Mesothelial cell of epicardium (in vitro differentiated cells): ENCODE data around the gene SYT13. TPM values are rescaled to one million over a fixed set of nuclear protein-coding genes. Genes with fewer than 3 reads are reported as not detected.

Source experiments
- DNase-seq, 2 experiments: peaks; one replicate each; pipeline ENCODE4 v3.0.0; 2021; ENCODE audit warnings: low spot score in 2 of 2; ENCODE audit not compliant: unreplicated experiment in 2 of 2
- H3K27ac Mint-ChIP-seq: 2 replicates; pipeline ENCODE4 v1.8.0; 2021; ENCODE audit warnings: mixed read lengths
- H3K27me3 Mint-ChIP-seq: 2 replicates; pipeline ENCODE4 v1.8.0; 2021; ENCODE audit warnings: low read depth, mixed read lengths
- H3K36me3 Mint-ChIP-seq: 2 replicates; pipeline ENCODE4 v1.8.0; 2021; ENCODE audit warnings: mixed read lengths
- H3K4me1 Mint-ChIP-seq: 2 replicates; pipeline ENCODE4 v1.8.0; 2021; ENCODE audit warnings: mixed read lengths
- H3K4me3 Mint-ChIP-seq: 2 replicates; pipeline ENCODE4 v1.8.0; 2021; ENCODE audit warnings: mild to moderate bottlenecking, moderate library complexity, mixed read lengths
- H3K9me3 Mint-ChIP-seq: 2 replicates; pipeline ENCODE4 v1.8.0; 2021; ENCODE audit warnings: mixed read lengths
- total RNA-seq: library from RNA; stranded (reverse); gene quantifications from 3 replicates; pipeline ENCODE4 v1.2.1, GENCODE V29; 2021
- TF ChIP-seq, protein P1 (sequence below): fragments of 200-600 bp; sonication (generic); IDR thresholded peaks from one replicate; pipeline ENCODE4 v1.5.0; 2021; ENCODE audit warnings: antibody characterized with exemption; ENCODE audit not compliant: unreplicated experiment

The SYT13 gene
- total RNA-seq, 1 donor from 2014 or later, result 6.8 TPM

DNA sequence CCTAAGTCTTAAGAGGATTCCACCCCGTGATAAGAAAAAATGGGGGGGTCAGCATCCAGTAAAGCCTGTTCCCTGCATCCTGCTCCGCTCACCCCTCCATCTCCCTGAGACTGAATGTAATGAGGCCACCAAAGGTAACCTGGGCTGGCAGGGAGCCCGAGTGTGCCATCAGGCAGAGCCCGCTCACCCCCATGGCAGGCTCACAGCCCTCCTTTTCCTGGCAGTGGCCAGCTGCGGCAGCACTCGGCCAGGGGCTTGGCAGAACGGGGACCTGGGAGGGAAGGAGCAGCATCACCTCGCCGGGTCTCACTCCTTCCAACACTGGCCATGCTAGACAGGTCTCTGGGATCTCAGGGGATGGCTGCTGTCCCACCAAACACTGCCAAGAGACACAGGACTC is 75.3 kb downstream of the SYT13 start:
- no peak overlapping the region for H3K4me3 Mint-ChIP-seq
- no peaks in the 10 kb centered on the region for H3K27me3 Mint-ChIP-seq
- H3K27ac Mint-ChIP-seq, result peak overlapping the region; percentile 71

DNA sequence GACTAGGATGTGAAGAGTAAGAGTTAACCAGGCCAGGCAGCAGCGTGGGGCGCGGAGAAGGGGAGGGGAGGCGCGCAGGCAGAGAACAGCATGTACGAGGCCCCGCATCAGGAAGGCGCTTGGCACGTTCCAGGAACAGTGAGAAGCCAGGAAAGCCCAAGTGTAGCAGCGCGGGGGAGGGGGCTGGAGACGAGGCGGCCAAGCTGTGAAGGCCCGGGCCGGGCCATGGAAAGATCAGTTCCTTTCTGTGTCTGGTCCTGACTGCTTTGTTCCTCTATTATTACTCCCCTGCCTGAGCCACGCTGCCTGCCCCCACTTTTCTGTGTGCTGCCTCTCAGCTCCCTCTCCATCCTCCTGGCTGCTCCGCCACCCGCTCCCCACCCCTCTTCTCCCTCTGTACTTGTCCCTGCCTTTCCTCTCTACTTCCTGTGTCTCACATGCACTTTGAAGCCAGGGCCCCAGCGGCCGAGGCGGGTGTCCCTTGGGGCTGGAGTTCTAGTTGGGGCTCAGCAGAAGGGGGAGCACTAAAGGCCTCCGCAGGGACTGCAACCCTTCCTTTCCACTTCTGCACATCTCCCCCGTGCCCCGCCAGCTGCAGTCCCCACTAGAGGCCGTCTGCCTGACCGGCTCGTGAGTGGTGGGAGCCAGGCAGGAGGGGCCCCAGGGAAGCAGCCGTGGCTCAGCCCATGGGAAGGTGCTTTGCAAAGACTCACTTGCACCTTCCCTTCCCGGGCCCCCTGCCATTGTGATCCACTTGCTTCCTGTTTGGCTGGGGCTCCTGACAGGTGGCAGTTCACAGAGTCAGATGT is 76.0 kb downstream of the SYT13 start:
- Mint-ChIP-seq H3K4me3 (peak overlapping the region; percentile 47), H3K27ac (peak overlapping the region; percentile 71), H3K4me1 (peaks cover 15% of the 10 kb centered on the region), H3K27me3 (no peaks in the 10 kb centered on the region), H3K9me3 (no peaks in the 10 kb centered on the region), H3K36me3 (peaks cover 18% of the 10 kb centered on the region)
- peak; percentile 53 to 72 for DNase-seq
- TF ChIP-seq, protein P1, sequence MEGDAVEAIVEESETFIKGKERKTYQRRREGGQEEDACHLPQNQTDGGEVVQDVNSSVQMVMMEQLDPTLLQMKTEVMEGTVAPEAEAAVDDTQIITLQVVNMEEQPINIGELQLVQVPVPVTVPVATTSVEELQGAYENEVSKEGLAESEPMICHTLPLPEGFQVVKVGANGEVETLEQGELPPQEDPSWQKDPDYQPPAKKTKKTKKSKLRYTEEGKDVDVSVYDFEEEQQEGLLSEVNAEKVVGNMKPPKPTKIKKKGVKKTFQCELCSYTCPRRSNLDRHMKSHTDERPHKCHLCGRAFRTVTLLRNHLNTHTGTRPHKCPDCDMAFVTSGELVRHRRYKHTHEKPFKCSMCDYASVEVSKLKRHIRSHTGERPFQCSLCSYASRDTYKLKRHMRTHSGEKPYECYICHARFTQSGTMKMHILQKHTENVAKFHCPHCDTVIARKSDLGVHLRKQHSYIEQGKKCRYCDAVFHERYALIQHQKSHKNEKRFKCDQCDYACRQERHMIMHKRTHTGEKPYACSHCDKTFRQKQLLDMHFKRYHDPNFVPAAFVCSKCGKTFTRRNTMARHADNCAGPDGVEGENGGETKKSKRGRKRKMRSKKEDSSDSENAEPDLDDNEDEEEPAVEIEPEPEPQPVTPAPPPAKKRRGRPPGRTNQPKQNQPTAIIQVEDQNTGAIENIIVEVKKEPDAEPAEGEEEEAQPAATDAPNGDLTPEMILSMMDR, result no peak

More for the DNA sequence above, 75.3 kb downstream of the SYT13 start:
- no peak for DNase-seq
- peaks cover 17% of the 10 kb centered on the region for H3K36me3 Mint-ChIP-seq
- peaks cover 15% of the 10 kb centered on the region for H3K4me1 Mint-ChIP-seq
- TF ChIP-seq, protein P1, result no peak
- H3K9me3 Mint-ChIP-seq, result no peaks in the 10 kb centered on the region

DNA sequence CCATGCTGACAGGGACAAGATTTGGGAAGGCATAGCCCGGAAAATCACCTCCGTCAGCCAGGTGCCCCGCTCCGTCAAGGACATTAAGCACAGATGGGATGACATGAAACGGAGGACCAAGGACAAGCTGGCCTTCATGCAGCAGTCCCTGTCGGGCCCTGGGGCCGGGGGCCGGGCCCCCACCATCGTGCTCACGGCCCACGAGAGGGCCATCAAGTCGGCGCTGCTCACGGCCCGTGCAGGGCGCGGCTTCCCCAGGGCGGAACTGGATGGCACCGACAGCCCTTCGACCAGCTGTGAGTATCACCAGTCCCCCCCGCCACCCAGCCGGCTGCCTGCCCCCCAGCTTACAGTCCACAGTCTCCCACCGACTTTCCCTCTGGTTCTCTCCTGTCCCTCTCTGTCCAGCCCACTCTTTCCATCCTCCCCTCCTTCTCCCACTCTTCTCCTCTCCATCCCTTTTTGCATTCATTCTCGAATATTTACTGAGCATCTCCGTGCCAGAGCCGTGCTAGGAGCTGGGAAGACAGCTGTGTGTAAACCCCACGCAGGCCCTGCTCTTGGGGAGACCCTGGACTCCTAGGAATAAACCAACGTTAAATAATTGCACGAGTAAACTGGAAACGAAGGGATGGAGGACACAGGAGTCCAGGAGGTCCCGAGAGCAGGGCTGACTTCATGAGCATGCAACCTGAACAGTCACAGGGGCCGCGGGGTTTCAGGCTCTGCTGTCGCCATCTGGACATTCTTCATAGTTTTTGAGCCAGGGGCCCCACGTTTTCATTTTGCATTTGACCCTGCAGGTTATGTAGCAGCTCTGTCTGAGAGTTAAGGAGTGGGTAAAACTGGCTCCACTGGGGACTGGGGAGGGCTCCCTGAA is 76.9 kb downstream of the SYT13 start:
- no peak for DNase-seq
- TF ChIP-seq, protein P1, result no peak
- Mint-ChIP-seq H3K4me3 (peak overlapping the region; percentile 47), H3K36me3 (peaks cover 13% of the 10 kb centered on the region), H3K27me3 (no peaks in the 10 kb centered on the region), H3K27ac (peak overlapping the region; percentile 71), H3K9me3 (no peaks in the 10 kb centered on the region), H3K4me1 (peaks cover 15% of the 10 kb centered on the region)

DNA sequence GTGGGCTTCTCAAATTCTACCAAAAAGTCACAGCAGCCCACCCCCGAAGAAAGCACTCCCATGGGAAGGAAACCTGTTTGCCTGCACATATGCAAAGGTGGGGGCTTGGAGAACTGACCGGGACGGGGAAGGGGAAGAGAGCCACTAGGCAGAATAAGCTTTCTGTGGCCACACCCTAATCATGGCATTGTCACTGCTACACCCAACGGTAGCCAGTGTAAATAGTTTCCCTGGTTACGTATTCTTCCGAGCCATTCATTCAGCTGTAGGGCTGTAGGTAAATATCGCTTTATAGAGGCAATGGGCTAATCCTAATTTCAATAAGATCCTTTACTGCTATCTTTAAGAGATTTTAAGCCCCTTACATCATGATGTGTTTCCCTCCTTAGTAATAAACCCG is 78.0 kb downstream of the SYT13 start:
- TF ChIP-seq, protein P1, result no peak
- DNase-seq, result no peak
- peaks cover 2% of the 10 kb centered on the region for H3K9me3 Mint-ChIP-seq
- peaks cover 15% of the 10 kb centered on the region for H3K36me3 Mint-ChIP-seq
- no peak overlapping the region for H3K27ac Mint-ChIP-seq
- no peak overlapping the region for H3K4me3 Mint-ChIP-seq
- no peaks in the 10 kb centered on the region for H3K27me3 Mint-ChIP-seq
- peaks cover 15% of the 10 kb centered on the region for H3K4me1 Mint-ChIP-seq

DNA sequence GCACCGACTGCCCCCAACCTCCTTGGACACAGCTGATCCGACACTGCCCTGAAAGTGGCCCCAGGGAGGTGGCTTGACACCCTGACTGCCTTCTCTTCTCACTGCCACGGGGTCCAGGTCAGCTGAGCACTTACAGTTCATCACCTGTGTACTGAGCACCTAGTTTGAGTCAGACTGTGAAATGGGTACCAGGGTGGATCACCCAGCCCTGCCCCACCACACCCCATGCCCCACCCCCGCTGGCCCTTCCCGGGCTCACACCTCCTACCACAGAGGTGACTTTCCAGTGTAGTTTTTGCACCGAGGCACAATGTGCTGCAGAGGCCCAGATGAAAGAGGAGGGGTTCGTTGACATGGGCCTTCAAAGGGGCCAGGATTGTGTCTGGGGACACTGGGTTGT is 80.2 kb downstream of the SYT13 start:
- Mint-ChIP-seq H3K9me3 (peaks cover 9% of the 10 kb centered on the region), H3K4me1 (peaks cover 27% of the 10 kb centered on the region), H3K4me3 (no peak overlapping the region), H3K27ac (no peak overlapping the region), H3K36me3 (peaks cover 23% of the 10 kb centered on the region), H3K27me3 (no peaks in the 10 kb centered on the region)
- DNase-seq, result no peak
- TF ChIP-seq, protein P1, result no peak
